Vagina (tissue), 2 donors: ENCODE measurements around the gene TRIM24.

Source experiments
- POLR2A ChIP-seq, 2 donors: fragments of 450-650 bp; IDR thresholded peaks; one replicate each; pipeline ENCODE4 v1.6.1; 2017; ENCODE audit warnings: antibody characterized with exemption in 2 of 2, mild to moderate bottlenecking in 2 of 2, moderate library complexity in 2 of 2
- POLR2AphosphoS5 ChIP-seq, 2 donors: sonication (generic); formaldehyde crosslinking; IDR thresholded peaks; one replicate each; pipeline ENCODE4 v1.9.0; 2017; ENCODE audit warnings: antibody characterized with exemption in 2 of 2, mild to moderate bottlenecking in 2 of 2, low read depth in 1 of 2; ENCODE audit not compliant: insufficient read depth in 1 of 2
- TF ChIP-seq, protein P1 (sequence below), 3 experiments: fragments of 450-650 bp in 2 of 3; fragments of 200-600 bp in 1 of 3; sonication (generic) in 1 of 3; IDR thresholded peaks; one replicate each; pipeline ENCODE4 v1.5.1; 2017 to 2019; ENCODE audit warnings: antibody characterized with exemption in 3 of 3, mild to moderate bottlenecking in 2 of 3, moderate library complexity in 2 of 3

DNA sequence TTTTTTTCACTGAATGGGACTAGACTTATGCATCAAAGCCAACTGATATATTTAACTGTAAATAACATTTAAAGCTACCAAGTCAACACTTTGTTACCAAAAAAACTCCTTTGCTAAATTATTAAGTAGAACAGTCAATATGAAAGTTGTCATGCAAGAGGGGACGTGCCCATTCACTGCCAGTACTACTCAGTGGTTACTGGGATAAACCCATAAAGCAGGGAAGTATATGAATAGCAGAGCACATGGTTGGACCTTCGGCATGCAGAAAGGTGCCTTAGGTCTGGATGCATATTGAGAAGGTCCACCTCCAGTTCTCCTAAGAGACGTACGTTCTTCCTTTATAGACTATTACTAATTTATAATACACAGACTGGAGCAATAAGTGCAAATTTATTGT, 121.0 kb downstream of the TRIM24 start:
- TF ChIP-seq POLR2AphosphoS5 (IDR thresholded peaks at IDR 0.05; ENCODE audit: insufficient read depth in 1 of 2, low read depth in 1 of 2): no peak
- TF ChIP-seq, protein P1, sequence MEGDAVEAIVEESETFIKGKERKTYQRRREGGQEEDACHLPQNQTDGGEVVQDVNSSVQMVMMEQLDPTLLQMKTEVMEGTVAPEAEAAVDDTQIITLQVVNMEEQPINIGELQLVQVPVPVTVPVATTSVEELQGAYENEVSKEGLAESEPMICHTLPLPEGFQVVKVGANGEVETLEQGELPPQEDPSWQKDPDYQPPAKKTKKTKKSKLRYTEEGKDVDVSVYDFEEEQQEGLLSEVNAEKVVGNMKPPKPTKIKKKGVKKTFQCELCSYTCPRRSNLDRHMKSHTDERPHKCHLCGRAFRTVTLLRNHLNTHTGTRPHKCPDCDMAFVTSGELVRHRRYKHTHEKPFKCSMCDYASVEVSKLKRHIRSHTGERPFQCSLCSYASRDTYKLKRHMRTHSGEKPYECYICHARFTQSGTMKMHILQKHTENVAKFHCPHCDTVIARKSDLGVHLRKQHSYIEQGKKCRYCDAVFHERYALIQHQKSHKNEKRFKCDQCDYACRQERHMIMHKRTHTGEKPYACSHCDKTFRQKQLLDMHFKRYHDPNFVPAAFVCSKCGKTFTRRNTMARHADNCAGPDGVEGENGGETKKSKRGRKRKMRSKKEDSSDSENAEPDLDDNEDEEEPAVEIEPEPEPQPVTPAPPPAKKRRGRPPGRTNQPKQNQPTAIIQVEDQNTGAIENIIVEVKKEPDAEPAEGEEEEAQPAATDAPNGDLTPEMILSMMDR (IDR thresholded peaks at IDR 0.05): no peak
- TF ChIP-seq POLR2A (IDR thresholded peaks at IDR 0.05): no peak
